Pulmonary artery endothelial cell (primary cell): ENCODE measurements around the gene HMCN2. TPM values are rescaled to one million over a fixed set of nuclear protein-coding genes. Genes with fewer than 3 reads are reported as not detected.

Experiments used
- DNase-seq: peaks from one replicate; pipeline ENCODE4 v3.0.0-alpha.2; 2011; ENCODE audit warnings: low read depth, low spot score
- total RNA-seq: library from RNA; depleted of rRNA; stranded (reverse); fragments of >200 nt; gene quantifications from 2 replicates; pipeline ENCODE4 v1.2.3, GENCODE V29; 2014

The HMCN2 gene
- total RNA-seq, 1 donor from 2014 or later = under 0.01 TPM

- DNase-seq = no peak
Observed at GRCh38 chr9:130409246-130409645, 143.7 kb downstream of the HMCN2 start.

- DNase-seq = no peak
Observed at GRCh38 chr9:130410443-130410842, 144.9 kb downstream of the HMCN2 start.

- DNase-seq = no peak
Observed at GRCh38 chr9:130411566-130411915, 146.0 kb downstream of the HMCN2 start.

- DNase-seq = no peak
Observed at GRCh38 chr9:130414081-130414731, 148.6 kb downstream of the HMCN2 start.

- DNase-seq = no peak
Observed at GRCh38 chr9:130414910-130415746, 149.6 kb downstream of the HMCN2 start.

GRCh38 chr9:130417602-130418001 lies 152.0 kb downstream of the HMCN2 start:
- no peak for DNase-seq

- no peak for DNase-seq
Observed at GRCh38 chr9:130418776-130419175, 153.2 kb downstream of the HMCN2 start.

GRCh38 chr9:130419521-130420035 lies 154.0 kb downstream of the HMCN2 start:
- no peak for DNase-seq

GRCh38 chr9:130421154-130421801 lies 155.7 kb downstream of the HMCN2 start:
- DNase-seq = no peak

GRCh38 chr9:130421802-130422276 lies 156.3 kb downstream of the HMCN2 start:
- no peak for DNase-seq

GRCh38 chr9:130422546-130422945 lies 157.0 kb downstream of the HMCN2 start:
- no peak for DNase-seq

- DNase-seq = no peak
Observed at GRCh38 chr9:130423272-130423671, 157.7 kb downstream of the HMCN2 start.

GRCh38 chr9:130424595-130425454 lies 159.3 kb downstream of the HMCN2 start:
- no peak for DNase-seq

- no peak for DNase-seq
Observed at GRCh38 chr9:130425741-130426466, 160.3 kb downstream of the HMCN2 start.

GRCh38 chr9:130426467-130426773 lies 160.9 kb downstream of the HMCN2 start:
- no peak for DNase-seq

GRCh38 chr9:130426883-130427282 lies 161.3 kb downstream of the HMCN2 start:
- DNase-seq = peak; percentile 56

GRCh38 chr9:130427326-130427725 lies 161.8 kb downstream of the HMCN2 start:
- DNase-seq = no peak

GRCh38 chr9:130428086-130428665 lies 162.6 kb downstream of the HMCN2 start:
- DNase-seq = no peak

GRCh38 chr9:130429381-130429780 lies 163.8 kb downstream of the HMCN2 start:
- no peak for DNase-seq

GRCh38 chr9:130429831-130430230 lies 164.3 kb downstream of the HMCN2 start:
- no peak for DNase-seq
